Activated CD8-positive, alpha-beta T cell treated with anti-CD3 and anti-CD28 coated beads for 36 hours (primary cell): ENCODE results near the gene KSR2. TPM values are rescaled to one million over a fixed set of nuclear protein-coding genes. Genes with fewer than 3 reads are reported as not detected.

Source experiments
- ATAC-seq: fragments of 200-7000 bp; cut with Tn5 transposase; one replicate; pipeline ENCODE4 v1.10.0; 2021; ENCODE audit warnings: mild to moderate bottlenecking, moderate library complexity
- CTCF ChIA-PET: fragments of 350-600 bp; sonication (Branson Sonifier 250); formaldehyde crosslinking; loops from one replicate; lab custom pipeline; 2021; ENCODE audit warnings: antibody characterized with exemption; lab: Charles Lee
- POLR2A ChIA-PET: fragments of 350-600 bp; sonication (Branson Sonifier 250); formaldehyde crosslinking; loops from one replicate; lab custom pipeline; 2021; ENCODE audit warnings: antibody characterized with exemption; lab: Charles Lee
- DNase-seq: peaks from one replicate; pipeline ENCODE4 v3.0.0-alpha.2; 2020
- H3K27ac Mint-ChIP-seq: one replicate; pipeline ENCODE4 v1.8.0; 2021; ENCODE audit warnings: mild to moderate bottlenecking, mixed read lengths
- H3K27me3 Mint-ChIP-seq: one replicate; pipeline ENCODE4 v1.8.0; 2021; ENCODE audit warnings: mixed read lengths
- H3K36me3 Mint-ChIP-seq: one replicate; pipeline ENCODE4 v1.8.0; 2021; ENCODE audit warnings: low read depth, mixed read lengths
- H3K4me1 Mint-ChIP-seq: one replicate; pipeline ENCODE4 v1.8.0; 2021; ENCODE audit warnings: low read depth, mixed read lengths
- H3K4me3 Mint-ChIP-seq: one replicate; pipeline ENCODE4 v1.8.0; 2021; ENCODE audit warnings: mild to moderate bottlenecking, moderate library complexity, mixed read lengths
- H3K9me3 Mint-ChIP-seq: one replicate; pipeline ENCODE4 v1.8.0; 2021; ENCODE audit warnings: mixed read lengths
- intact Hi-C: fragments of 100-400 bp; cut with micrococcal nuclease; formaldehyde crosslinking; loops from one replicate; pipeline ENCODE4 v1.10.0; 2022
- total RNA-seq, 2 experiments: library from RNA; stranded (reverse); gene quantifications; one replicate each; pipeline ENCODE4 v1.2.3, GENCODE V29; 2021
- TF ChIP-seq, protein P1 (sequence below): fragments of 200-600 bp; IDR thresholded peaks from one replicate; pipeline ENCODE4 v1.8.0; 2022; ENCODE audit warnings: antibody characterized with exemption, mild to moderate bottlenecking

Gene KSR2
- total RNA-seq, 2 experiments from 2014 or later, result 0.02 TPM; not detected in 1

DNA sequence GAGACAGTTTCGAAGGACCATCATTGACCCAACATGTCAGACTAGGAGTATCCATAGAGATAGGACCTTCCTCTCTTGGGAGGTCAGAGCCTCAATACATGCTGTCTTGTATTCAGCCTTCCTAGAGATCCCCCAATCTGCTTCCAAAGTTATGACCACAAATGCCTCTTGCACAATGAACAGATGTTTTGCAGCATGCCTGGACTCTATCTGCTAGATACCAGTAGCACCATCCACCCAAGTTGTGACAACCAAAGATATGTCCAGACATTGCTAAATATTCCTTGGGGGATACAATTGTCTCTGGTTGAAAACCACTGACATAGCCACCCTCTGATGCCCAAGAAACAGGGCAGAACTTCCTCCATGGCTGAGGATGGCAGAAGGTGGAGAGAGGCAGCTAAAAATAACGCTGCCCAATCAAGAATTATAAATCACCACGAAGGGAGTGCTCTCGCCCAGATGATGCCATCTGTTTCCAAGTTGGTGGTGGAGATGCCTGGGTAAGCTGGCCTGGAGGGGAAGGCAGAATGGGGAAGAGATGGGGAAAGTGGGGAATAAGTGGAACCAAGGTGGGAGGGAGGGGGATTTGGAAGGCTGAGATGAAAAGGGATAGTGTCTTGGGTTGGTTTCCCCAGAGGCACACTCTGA is 564.5 kb downstream of the KSR2 start:
- Mint-ChIP-seq H3K27ac (no peak overlapping the region), H3K4me3 (no peak overlapping the region), H3K36me3 (no peaks in the 10 kb centered on the region), H3K27me3 (no peaks in the 10 kb centered on the region), H3K9me3 (peaks cover 4% of the 10 kb centered on the region), H3K4me1 (no peaks in the 10 kb centered on the region)
- intact Hi-C loops, result no loop called here
- CTCF ChIA-PET, result no interaction called here
- TF ChIP-seq, protein P1, sequence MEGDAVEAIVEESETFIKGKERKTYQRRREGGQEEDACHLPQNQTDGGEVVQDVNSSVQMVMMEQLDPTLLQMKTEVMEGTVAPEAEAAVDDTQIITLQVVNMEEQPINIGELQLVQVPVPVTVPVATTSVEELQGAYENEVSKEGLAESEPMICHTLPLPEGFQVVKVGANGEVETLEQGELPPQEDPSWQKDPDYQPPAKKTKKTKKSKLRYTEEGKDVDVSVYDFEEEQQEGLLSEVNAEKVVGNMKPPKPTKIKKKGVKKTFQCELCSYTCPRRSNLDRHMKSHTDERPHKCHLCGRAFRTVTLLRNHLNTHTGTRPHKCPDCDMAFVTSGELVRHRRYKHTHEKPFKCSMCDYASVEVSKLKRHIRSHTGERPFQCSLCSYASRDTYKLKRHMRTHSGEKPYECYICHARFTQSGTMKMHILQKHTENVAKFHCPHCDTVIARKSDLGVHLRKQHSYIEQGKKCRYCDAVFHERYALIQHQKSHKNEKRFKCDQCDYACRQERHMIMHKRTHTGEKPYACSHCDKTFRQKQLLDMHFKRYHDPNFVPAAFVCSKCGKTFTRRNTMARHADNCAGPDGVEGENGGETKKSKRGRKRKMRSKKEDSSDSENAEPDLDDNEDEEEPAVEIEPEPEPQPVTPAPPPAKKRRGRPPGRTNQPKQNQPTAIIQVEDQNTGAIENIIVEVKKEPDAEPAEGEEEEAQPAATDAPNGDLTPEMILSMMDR, result no peak
- DNase-seq, result no peak
- ATAC-seq, result no peak
- POLR2A ChIA-PET, result no interaction called here

DNA sequence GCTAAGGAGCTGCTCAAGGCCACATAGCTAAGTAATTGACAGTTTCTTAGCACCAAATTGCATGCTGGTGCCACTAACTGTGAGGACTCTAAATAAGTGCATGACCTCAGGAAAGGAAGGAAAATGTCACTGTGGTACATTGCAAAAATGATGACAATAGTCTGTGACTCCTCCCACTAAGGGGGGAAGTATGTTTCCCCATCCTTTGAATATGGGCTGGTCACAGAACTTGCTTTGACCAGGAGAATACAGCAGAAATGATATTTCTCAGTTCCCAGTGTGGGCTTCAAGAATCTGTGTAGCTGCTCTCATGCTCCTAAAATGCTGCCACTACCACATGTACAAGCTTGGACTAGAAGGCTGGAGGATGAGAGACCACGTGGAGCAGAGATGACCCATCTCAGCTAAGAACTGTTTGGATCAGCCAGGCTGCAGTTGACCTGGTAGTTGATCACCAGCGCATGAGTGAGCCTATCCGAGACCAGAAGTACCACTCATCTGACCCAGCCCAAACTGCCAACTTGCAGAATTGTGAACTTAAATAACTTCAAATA is 565.1 kb downstream of the KSR2 start:
- ATAC-seq (no peak), DNase-seq (no peak)
- ChIA-PET CTCF (no interaction called here), POLR2A (no interaction called here)
- TF ChIP-seq, protein P1, result no peak
- peaks cover 4% of the 10 kb centered on the region for H3K9me3 Mint-ChIP-seq
- no peak overlapping the region for H3K27ac Mint-ChIP-seq
- no peak overlapping the region for H3K4me3 Mint-ChIP-seq
- no peaks in the 10 kb centered on the region for H3K36me3 Mint-ChIP-seq
- intact Hi-C loops, result no loop called here
- H3K27me3 Mint-ChIP-seq, result no peaks in the 10 kb centered on the region
- H3K4me1 Mint-ChIP-seq, result no peaks in the 10 kb centered on the region

Other genes with a start within 250 kb of the KSR2 start
- 10 to 100 TPM; 59.8 to 65.6 TPM for gene RFC5, start 47.7 kb upstream of the KSR2 start, total RNA-seq
- 10 to 100 TPM; 26.2 to 27.9 TPM for gene WSB2, start 92.2 kb upstream of the KSR2 start, total RNA-seq
- 1 to 10 TPM; 4.2 to 5.3 TPM for gene VSIG10, start 135.0 kb upstream of the KSR2 start, total RNA-seq
- gene PEBP1, start 167.1 kb upstream of the KSR2 start, total RNA-seq, result 100 to 1,000 TPM; 122 to 128 TPM